ENCODE data around the gene PRRX2.

GRCh38 chr9:129654554-129655040, 10.8 kb upstream of the PRRX2 start:
- TF ChIP-seq CTCF (IDR thresholded peaks at IDR 0.05) (no peak), POLR2AphosphoS5 (IDR thresholded peaks at IDR 0.05) (no peak)

Measured in upper lobe of left lung (tissue), 4 donors.